NCI-H524 treated with DMSO at 0.1 percent for 48 hours (cell line): Measurements from ENCODE around the gene MUC4.

Experiments used
- DNase-seq: peaks from one replicate; lab custom pipeline; 2025; lab: John Stamatoyannopoulos, UW

The MUC4 gene, protein sequence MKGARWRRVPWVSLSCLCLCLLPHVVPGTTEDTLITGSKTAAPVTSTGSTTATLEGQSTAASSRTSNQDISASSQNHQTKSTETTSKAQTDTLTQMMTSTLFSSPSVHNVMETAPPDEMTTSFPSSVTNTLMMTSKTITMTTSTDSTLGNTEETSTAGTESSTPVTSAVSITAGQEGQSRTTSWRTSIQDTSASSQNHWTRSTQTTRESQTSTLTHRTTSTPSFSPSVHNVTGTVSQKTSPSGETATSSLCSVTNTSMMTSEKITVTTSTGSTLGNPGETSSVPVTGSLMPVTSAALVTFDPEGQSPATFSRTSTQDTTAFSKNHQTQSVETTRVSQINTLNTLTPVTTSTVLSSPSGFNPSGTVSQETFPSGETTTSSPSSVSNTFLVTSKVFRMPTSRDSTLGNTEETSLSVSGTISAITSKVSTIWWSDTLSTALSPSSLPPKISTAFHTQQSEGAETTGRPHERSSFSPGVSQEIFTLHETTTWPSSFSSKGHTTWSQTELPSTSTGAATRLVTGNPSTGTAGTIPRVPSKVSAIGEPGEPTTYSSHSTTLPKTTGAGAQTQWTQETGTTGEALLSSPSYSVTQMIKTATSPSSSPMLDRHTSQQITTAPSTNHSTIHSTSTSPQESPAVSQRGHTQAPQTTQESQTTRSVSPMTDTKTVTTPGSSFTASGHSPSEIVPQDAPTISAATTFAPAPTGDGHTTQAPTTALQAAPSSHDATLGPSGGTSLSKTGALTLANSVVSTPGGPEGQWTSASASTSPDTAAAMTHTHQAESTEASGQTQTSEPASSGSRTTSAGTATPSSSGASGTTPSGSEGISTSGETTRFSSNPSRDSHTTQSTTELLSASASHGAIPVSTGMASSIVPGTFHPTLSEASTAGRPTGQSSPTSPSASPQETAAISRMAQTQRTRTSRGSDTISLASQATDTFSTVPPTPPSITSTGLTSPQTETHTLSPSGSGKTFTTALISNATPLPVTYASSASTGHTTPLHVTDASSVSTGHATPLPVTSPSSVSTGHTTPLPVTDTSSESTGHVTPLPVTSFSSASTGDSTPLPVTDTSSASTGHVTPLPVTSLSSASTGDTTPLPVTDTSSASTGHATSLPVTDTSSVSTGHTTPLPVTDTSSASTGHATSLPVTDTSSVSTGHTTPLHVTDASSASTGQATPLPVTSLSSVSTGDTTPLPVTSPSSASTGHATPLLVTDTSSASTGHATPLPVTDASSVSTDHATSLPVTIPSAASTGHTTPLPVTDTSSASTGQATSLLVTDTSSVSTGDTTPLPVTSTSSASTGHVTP (N-terminal part only)

DNA sequence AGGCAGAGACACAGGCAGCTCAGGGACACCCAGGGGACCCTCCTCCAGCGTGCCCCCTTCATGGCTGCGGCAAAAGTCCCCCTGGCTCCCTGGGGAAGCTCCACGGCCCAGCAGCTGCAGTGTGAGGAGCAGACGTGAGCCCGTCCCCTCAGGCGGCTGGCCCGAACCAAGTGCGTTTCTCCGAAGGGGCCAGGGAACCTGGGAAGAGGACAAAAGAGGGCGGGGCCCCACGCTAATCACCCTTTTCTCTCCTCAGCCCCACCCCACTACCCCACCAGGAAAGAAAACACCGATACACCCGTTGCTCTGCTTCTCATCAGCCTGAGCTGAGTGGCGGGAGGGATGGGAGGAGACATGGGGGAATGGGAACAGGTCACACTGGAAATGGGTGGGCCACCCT, at the start of gene MUC4:
Gene MUC4 (minus strand): TSS at position 174 of the 400 bp plus-strand sequence. CDS start 112 bp downstream, at position 62.
- no peak for DNase-seq

GRCh38 chr3:195860456-195860855, 48.7 kb upstream of the MUC4 start:
- no peak for DNase-seq

- no peak for DNase-seq
Observed at GRCh38 chr3:195859846-195860411, 48.2 kb upstream of the MUC4 start.

GRCh38 chr3:195859061-195859845, 47.5 kb upstream of the MUC4 start:
- DNase-seq, result no peak

DNA sequence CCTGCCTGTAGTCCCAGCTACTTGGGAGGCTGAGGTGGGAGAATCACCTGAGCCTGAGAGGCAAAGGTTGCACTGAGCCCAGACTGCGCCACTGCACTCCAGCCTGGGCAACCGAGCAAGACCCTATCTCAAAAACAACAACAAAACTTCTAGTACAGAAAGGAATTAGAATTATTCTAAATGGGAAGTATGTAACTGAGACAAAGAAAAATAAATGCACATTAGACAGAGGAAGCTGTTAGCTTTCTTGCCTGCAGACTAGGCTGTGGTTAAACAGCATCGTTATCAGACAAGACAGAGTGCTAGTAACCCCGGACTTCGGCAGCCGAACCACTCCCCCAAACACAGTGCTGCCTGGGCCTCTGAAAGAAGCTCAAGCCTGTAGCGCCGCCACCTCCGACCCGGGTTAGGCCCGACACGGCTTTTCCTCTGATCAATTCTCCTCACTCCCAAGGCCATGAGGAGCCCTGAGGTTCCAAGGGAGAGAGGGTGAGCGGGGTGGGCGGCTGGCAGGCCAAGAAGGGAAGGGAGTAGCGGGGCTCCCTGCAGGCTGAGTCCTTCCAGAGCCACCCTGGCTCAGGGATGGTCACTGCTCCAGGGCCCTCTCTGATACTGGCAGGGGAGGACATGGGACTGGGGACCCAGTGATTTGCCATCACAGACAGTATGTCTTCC, 44.8 kb upstream of the MUC4 start:
- no peak for DNase-seq

- DNase-seq, result no peak
Observed at GRCh38 chr3:195855471-195856409, 44.0 kb upstream of the MUC4 start.

DNA sequence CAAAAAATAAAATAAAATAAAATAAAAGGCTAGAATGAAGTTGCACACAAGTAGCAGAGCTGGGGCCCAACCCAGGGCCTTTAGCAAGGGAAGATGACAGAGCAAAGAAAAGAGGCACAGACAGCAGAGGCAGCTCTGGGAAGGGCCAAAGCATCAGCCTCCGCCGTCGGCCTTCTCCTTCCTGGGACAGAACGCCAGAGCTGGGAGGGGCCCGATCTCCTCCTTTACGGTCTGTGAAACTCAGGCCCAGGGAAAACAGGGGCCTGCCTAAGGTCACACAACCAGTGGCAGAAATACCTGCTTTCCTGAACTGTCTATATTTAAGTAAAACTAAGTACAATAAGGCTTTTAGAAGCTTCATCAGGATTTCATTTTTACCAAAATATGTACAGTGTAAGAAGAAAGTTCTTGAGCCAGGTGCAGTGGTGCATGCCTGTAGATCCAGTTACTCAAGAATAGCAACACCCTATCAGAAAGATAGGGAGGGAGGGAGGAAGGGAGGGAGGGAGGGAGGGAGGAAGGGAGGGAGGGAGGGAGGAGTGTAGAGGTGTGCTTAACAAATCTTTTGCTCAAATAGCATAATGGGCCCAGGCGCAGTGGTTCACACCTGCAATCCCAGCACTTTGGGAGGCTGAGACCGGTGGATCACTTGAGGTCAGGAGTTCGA, 43.0 kb upstream of the MUC4 start:
- DNase-seq, result no peak

DNA sequence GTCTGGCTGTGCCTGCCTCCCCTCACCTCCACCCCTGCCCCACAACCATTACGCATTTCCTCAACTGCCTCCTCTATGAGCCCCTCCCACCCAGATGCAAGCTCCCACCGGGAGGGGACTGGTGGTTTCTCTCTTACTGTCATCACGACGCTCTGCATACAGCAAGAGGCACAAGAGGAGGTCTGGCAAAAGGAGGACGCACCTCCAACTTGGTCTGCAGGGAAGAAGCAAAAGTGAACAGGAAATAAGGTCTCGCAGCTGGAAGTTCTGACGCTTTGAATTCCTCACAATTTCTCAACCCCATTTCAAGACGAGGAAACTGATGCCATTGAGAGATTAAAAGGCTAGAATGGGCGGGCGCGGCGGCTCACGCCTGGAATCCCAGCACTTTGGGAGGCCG, 42.3 kb upstream of the MUC4 start:
- no peak for DNase-seq

GRCh38 chr3:195853036-195853435, 41.3 kb upstream of the MUC4 start:
- DNase-seq, result no peak

GRCh38 chr3:195850857-195851543, 39.3 kb upstream of the MUC4 start:
- DNase-seq, result peak; percentile 77

DNA sequence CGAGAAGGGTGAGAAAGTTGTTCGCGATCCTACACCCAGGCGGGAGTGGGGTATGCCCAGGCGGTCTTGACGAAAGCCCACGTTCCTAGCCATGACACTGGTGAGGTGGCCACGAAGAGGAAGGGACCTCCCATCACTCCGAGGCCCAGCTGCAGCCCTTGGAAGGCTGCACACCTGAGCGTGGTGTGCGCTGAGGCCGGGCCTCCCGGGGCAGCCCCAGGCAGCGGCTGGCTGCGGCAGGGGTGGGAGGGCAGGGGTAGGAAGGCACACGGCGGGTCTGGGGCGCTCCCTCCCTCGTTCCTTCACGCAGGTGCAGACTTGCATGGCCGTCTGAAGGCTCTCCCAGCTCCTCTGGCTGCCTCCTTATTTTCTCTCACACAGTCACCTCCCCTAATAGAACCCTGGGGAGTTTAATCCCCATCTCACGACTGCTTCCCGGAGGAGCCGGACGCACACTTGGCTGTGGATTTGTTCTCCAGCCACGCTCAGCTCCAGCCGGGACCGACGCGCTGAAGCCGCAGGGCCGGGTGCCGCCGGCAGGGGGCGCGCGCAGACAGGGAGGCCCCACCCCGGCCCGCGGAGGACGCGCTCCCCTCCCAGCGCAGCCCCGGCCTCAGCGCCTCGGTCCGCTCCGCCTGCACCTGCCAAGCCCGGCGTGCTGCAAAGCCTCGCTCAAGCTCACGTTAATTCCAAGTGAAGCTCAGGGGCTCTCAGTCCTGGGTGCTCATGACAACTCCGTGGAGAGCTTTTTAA, 37.8 kb upstream of the MUC4 start:
- no peak for DNase-seq

DNA sequence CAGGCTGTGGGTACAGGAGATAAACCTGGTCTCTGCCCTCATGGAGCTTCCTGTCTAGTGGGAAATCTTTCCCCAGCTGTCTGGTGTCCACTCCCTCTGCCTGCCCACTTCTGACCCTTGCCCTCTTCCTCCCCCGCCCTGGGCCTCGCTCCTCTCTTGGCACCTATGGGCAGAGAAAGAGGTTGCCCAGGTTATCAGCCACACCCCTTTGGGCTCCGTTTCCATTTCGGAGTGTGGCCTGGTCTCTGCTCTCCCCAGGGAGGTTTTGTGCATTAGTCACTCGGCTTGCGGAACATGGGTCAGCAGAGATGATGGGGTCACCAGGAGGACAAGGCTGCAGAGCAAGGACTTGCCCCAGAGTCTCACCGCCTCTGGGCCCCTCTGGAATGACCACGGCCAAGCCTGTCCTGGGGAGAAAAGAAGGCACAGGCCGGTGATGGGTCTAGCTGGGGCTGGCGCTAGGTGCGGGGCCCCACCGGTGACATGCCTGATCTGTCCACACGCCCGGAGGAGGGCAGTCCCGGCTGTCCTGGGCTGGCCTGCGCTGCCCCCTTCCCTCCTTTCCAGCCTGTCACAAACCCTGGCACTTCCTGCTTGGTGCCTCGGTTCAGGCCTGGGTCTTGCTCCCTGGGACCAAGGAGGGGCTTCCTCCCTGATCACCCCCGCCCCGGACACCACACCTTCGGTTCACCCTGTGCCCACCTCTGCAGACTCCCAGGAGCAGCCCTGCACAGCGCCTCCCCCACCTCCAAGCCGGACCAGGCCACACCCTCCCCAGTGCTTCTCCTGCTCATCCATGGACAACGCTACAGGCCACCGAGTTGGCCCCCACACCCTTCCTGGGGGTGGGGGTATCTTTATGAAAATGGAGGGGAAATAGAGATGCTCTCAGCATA, 35.6 kb upstream of the MUC4 start:
- DNase-seq, result no peak

DNA sequence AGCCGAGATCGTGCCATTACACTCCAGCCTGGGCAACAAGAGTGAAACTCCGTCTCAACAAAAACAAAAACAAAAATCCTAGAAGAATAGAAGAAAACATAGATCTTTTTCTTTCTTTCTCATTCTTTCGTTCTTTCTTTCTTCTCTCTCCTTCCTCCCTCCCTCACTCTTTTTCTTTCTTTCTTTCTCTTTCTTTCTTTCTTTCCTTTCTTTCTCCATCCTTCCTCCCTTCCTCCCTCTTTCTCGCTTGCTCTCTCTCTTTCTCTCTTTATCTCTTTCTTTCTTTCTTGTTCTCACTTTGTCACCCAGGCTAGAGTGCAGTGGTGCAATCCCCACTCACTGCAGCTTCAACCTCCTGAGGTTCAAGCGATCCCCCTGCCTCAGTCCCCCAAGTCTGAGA, 33.8 kb upstream of the MUC4 start:
- DNase-seq, result no peak

DNA sequence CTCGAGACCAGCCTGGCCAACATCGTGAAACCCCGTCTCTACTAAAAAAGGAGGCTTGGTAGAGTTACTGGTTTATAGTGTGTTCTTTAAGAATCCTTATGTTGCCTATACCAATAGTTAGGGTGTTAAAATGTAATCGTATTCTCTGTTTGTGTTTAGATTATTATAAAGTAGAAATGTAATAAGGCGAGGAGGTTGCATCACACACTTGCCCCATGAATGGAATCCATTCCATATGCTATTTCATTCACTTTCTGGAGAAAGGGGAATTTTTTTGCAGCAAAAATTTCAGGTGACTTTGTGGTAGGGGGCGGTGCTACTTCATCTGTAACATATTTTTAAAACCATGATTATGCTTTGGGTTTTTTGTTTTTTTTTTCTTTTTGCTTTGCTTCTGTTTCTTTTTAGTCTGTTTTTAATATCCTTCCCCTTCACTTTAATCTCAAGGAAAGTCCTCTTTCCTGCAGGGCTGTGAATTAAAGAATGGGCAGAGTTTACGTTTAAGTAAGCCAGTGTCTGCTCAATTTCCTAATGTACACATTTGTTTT, 33.0 kb upstream of the MUC4 start:
- DNase-seq, result no peak

DNA sequence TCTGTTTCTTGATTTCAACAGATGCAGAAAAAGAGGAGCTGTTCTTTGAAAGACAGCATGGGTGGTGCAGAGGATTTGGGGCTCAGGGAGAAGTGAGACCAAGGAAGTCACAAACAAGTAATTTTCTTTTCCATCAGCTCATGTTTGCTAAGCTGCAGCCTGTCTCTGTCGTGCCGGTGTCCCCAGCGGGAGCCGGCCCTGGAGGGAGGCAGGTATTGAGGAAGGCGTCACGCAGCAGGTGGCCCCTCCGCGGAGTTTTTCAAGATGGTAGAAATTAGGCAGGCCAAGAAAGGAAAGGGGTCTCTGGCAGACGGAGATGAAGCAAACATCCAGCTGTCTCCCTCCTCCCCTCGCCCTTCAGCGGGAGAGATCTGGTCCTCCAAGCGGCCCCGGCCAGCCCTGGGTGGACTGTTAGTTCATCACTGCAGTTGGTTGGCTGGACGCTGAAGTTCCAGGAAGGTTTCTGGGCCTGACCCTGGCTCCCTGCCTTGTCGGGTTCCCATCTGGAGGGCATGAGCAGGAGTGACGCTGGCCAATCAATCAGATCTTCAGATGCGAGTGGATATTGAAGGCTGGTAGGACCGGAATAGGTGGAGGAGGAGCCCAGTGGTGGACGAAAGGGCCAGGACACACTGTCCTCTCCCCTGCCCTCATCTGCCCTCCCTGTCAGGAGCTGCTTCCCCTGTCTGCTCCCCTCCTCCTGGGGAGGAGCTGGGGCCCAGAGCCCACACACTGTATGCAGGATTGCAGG, 27.7 kb upstream of the MUC4 start:
- DNase-seq, result no peak
